RWPE1 (cell line): ENCODE data around the gene USP21.
A peak's percentile ranks its signal among the peaks of the same experiment; 100 is the strongest.

Source experiments
- CTCF ChIA-PET: fragments of 350-600 bp; sonication (Branson Sonifier 250); formaldehyde crosslinking; extraction: SDS; loops from one replicate; lab custom pipeline; 2021; lab: Yijun Ruan, JAX
- POLR2A ChIA-PET: fragments of 400-600 bp; formaldehyde crosslinking; extraction: SDS; loops from one replicate; lab custom pipeline; 2020; ENCODE audit warnings: antibody characterized with exemption; ENCODE audit not compliant: low non-redundant PET; lab: Yijun Ruan, JAX
- DNase-seq: peaks from one replicate; pipeline ENCODE4 v3.0.0; 2012; ENCODE audit warnings: low spot score
- H3K27ac ChIP-seq: fragments of 450-650 bp; 2 replicates; pipeline ENCODE4 v1.5.1; 2017
- CTCF ChIP-seq: fragments of 450-650 bp; conservative IDR thresholded peaks from 2 replicates; pipeline ENCODE4 v1.5.1; 2017; ENCODE audit warnings: low read depth, mild to moderate bottlenecking

The USP21 gene

GRCh38 chr1:161132410-161133219, 26.7 kb upstream of the USP21 start, which contains the start of gene DEDD:
Gene DEDD, minus strand, starts transcription at chr1:161132667. Its CDS starts 8,205 bp downstream, at chr1:161124462.
- peak within 1 kb of the TSS; percentile 98 for H3K27ac ChIP-seq
- no peak for TF ChIP-seq CTCF
- DNase-seq, result peak; percentile 89
- ChIA-PET CTCF (no interaction called here), POLR2A (interaction anchor here (0.6 kb wide), 2 partner anchors 11 to 112 kb away, joined by 3 to 6 read pairs; no protein-coding TSS in a partner anchor)

- ChIA-PET CTCF (no interaction called here), POLR2A (interaction anchor here (0.6 kb wide), 2 partner anchors 11 to 113 kb away, joined by 3 to 6 read pairs; no protein-coding TSS in a partner anchor)
- peak overlapping the region; percentile 98 for H3K27ac ChIP-seq
- TF ChIP-seq CTCF, result no peak
- peak; percentile 30 for DNase-seq
Measured at GRCh38 chr1:161133220-161133740, 26.0 kb upstream of the USP21 start.

GRCh38 chr1:161137881-161138280, 21.4 kb upstream of the USP21 start:
- no peak for TF ChIP-seq CTCF
- ChIA-PET POLR2A (no interaction called here), CTCF (no interaction called here)
- DNase-seq, result no peak
- H3K27ac ChIP-seq, result no peak overlapping the region

GRCh38 chr1:161138431-161138830, 20.9 kb upstream of the USP21 start:
- no peak overlapping the region for H3K27ac ChIP-seq
- TF ChIP-seq CTCF, result no peak
- ChIA-PET POLR2A (no interaction called here), CTCF (interaction anchor here (0.6 kb wide), 1 partner anchor 30 kb away, joined by 3 read pairs; no protein-coding TSS in a partner anchor)
- no peak for DNase-seq

GRCh38 chr1:161139766-161140165, 19.5 kb upstream of the USP21 start:
- peak; percentile 64 for DNase-seq
- no peak overlapping the region for H3K27ac ChIP-seq
- TF ChIP-seq CTCF, result peak; percentile 67

GRCh38 chr1:161140755-161141400, 18.4 kb upstream of the USP21 start:
- CTCF ChIA-PET, result interaction anchor here (0.6 to 0.7 kb wide), 5 partner anchors 20 to 1662 kb away, joined by 3 to 4 read pairs (median 3); no protein-coding TSS in a partner anchor
- no peak for DNase-seq
- no peak for TF ChIP-seq CTCF
- no peak overlapping the region for H3K27ac ChIP-seq
- POLR2A ChIA-PET, result no interaction called here

More at GRCh38 chr1:161139766-161140165, 19.5 kb upstream of the USP21 start:
- ChIA-PET CTCF (interaction anchor here (0.7 to 1.0 kb wide), 3 partner anchors 68 to 305 kb away, joined by 3 to 4 read pairs (median 3); no protein-coding TSS in a partner anchor), POLR2A (no interaction called here)
